H9 (cell line): ENCODE results near the gene MID1. TPM values are rescaled to one million over a fixed set of nuclear protein-coding genes. Genes with fewer than 3 reads are reported as not detected.

Experiments
- DNase-seq: peaks from one replicate; pipeline ENCODE4 v3.0.0-alpha.2; 2017
- H2AFZ ChIP-seq: one replicate; pipeline ENCODE4 v1.6.1; 2013; ENCODE audit warnings: mild to moderate bottlenecking, low read length, control low read depth, moderate library complexity
- H2AK5ac ChIP-seq: 2 replicates; pipeline ENCODE4 v1.6.1; 2013; ENCODE audit warnings: low read length, control low read depth, mixed read lengths; ENCODE audit not compliant: insufficient read length
- H2BK120ac ChIP-seq: one replicate; pipeline ENCODE4 v1.6.1; 2013; ENCODE audit warnings: low read depth, mild to moderate bottlenecking, low read length, control low read depth, inconsistent platforms; ENCODE audit not compliant: poor library complexity, severe bottlenecking
- H2BK12ac ChIP-seq: 2 replicates; pipeline ENCODE4 v1.6.1; 2013; ENCODE audit warnings: low read length, control low read depth, mixed read lengths, low read depth; ENCODE audit not compliant: insufficient read length
- H2BK15ac ChIP-seq: 2 replicates; pipeline ENCODE4 v1.6.1; 2013; ENCODE audit warnings: low read depth, low read length, control low read depth
- H2BK20ac ChIP-seq: one replicate; pipeline ENCODE4 v1.6.1; 2013; ENCODE audit warnings: low read depth, mild to moderate bottlenecking, low read length, control low read depth, inconsistent platforms; ENCODE audit not compliant: poor library complexity, severe bottlenecking
- H2BK5ac ChIP-seq: 2 replicates; pipeline ENCODE4 v1.6.1; 2013; ENCODE audit warnings: low read length, control low read depth, mixed read lengths; ENCODE audit not compliant: insufficient read length
- H3K14ac ChIP-seq: 2 replicates; pipeline ENCODE4 v1.6.1; 2013; ENCODE audit warnings: low read length, control low read depth; ENCODE audit not compliant: insufficient read depth
- H3K18ac ChIP-seq: 2 replicates; pipeline ENCODE4 v1.6.1; 2013; ENCODE audit warnings: low read depth, mild to moderate bottlenecking, mixed read lengths, low read length, control low read depth; ENCODE audit not compliant: insufficient read length
- H3K23ac ChIP-seq: 2 replicates; pipeline ENCODE4 v1.6.1; 2013; ENCODE audit warnings: low read length, control low read depth, mixed read lengths, low read depth; ENCODE audit not compliant: insufficient read length
- H3K23me2 ChIP-seq: 2 replicates; pipeline ENCODE4 v1.6.1; 2013; ENCODE audit warnings: low read depth, mild to moderate bottlenecking, mixed read lengths, low read length, control low read depth; ENCODE audit not compliant: insufficient read length, poor library complexity, severe bottlenecking
- H3K27ac ChIP-seq: 2 replicates; pipeline ENCODE4 v1.5.1; 2013; ENCODE audit warnings: low read length, control low read depth, mixed read lengths, low read depth; ENCODE audit not compliant: insufficient read length
- H3K27me3 ChIP-seq: 2 replicates; pipeline ENCODE4 v1.6.1; 2013; ENCODE audit warnings: low read length, control low read depth, inconsistent platforms; ENCODE audit not compliant: insufficient read depth
- H3K4ac ChIP-seq: 2 replicates; pipeline ENCODE4 v1.6.1; 2013; ENCODE audit warnings: low read depth, mild to moderate bottlenecking, control low read depth, inconsistent platforms, low read length, moderate library complexity
- H3K4me1 ChIP-seq: 2 replicates; pipeline ENCODE4 v1.6.1; 2013; ENCODE audit warnings: low read length, control low read depth, inconsistent platforms; ENCODE audit not compliant: insufficient read depth
- H3K4me2 ChIP-seq: 2 replicates; pipeline ENCODE4 v1.6.1; 2013; ENCODE audit warnings: low read length, control low read depth, mixed read lengths; ENCODE audit not compliant: insufficient read length, insufficient read depth
- H3K56ac ChIP-seq: 2 replicates; pipeline ENCODE4 v1.6.1; 2013; ENCODE audit warnings: low read depth, mild to moderate bottlenecking, mixed read lengths, low read length, control low read depth; ENCODE audit not compliant: insufficient read length
- H3K79me1 ChIP-seq: 2 replicates; pipeline ENCODE4 v1.6.1; 2013; ENCODE audit warnings: low read depth, mild to moderate bottlenecking, moderate library complexity, low read length, control low read depth, inconsistent platforms; ENCODE audit not compliant: insufficient read depth, poor library complexity, severe bottlenecking
- H3K79me2 ChIP-seq: 2 replicates; pipeline ENCODE4 v1.6.1; 2013; ENCODE audit warnings: low read length, control low read depth, inconsistent platforms; ENCODE audit not compliant: insufficient read depth
- H3K9ac ChIP-seq: 2 replicates; pipeline ENCODE4 v1.6.1; 2013; ENCODE audit warnings: low read length, control low read depth, mixed read lengths; ENCODE audit not compliant: insufficient read length; ENCODE audit errors: extremely low read depth
- H3K9me3 ChIP-seq: one replicate; pipeline ENCODE4 v1.6.1; 2013; ENCODE audit warnings: low read depth, low read length, inconsistent platforms; ENCODE audit not compliant: control insufficient read depth
- H3T11ph ChIP-seq: one replicate; pipeline ENCODE4 v1.6.1; 2013; ENCODE audit warnings: mild to moderate bottlenecking, low read length, control low read depth, inconsistent platforms
- H4K20me1 ChIP-seq: one replicate; pipeline ENCODE4 v1.6.1; 2013; ENCODE audit not compliant: control insufficient read depth, insufficient read length, insufficient read depth
- H4K5ac ChIP-seq: 2 replicates; pipeline ENCODE4 v1.6.1; 2013; ENCODE audit warnings: low read depth, mild to moderate bottlenecking, mixed read lengths, low read length, control low read depth; ENCODE audit not compliant: insufficient read length
- H4K8ac ChIP-seq: replicated peaks from 2 replicates; pipeline ENCODE4 v1.6.1; 2013; ENCODE audit warnings: low read length, control low read depth, mixed read lengths, low read depth; ENCODE audit not compliant: insufficient read length
- H4K91ac ChIP-seq: 2 replicates; pipeline ENCODE4 v1.6.1; 2013; ENCODE audit warnings: low read depth, mild to moderate bottlenecking, moderate library complexity, mixed read lengths, low read length, control low read depth; ENCODE audit not compliant: insufficient read length
- H3K27ac Mint-ChIP-seq, 3 experiments: 2 replicates in 2 of 3; 3 replicates in 1 of 3; pipeline ENCODE4 v1.8.0; 2020 to 2021; ENCODE audit warnings: mixed read lengths in 3 of 3, mild to moderate bottlenecking in 1 of 3, moderate library complexity in 1 of 3
- H3K27me3 Mint-ChIP-seq: 2 replicates; pipeline ENCODE4 v1.8.0; 2021; ENCODE audit warnings: low read depth, mild to moderate bottlenecking, moderate library complexity, mixed read lengths
- H3K36me3 Mint-ChIP-seq, 3 experiments: 2 replicates in 2 of 3; 3 replicates in 1 of 3; pipeline ENCODE4 v1.8.0; 2020 to 2021; ENCODE audit warnings: low read depth in 3 of 3, mixed read lengths in 3 of 3; ENCODE audit not compliant: insufficient read depth in 1 of 3
- H3K4me1 Mint-ChIP-seq, 2 experiments: 2 replicates each; pipeline ENCODE4 v1.8.0; 2020; ENCODE audit warnings: mixed read lengths in 2 of 2
- H3K4me3 Mint-ChIP-seq, 2 experiments: 2 replicates in 1 of 2; 3 replicates in 1 of 2; pipeline ENCODE4 v1.8.0; 2020 to 2021; ENCODE audit warnings: mild to moderate bottlenecking in 2 of 2, mixed read lengths in 2 of 2, moderate library complexity in 1 of 2
- H3K9me3 Mint-ChIP-seq, 2 experiments: 2 replicates in 1 of 2; 3 replicates in 1 of 2; pipeline ENCODE4 v1.8.0; 2020; ENCODE audit warnings: mild to moderate bottlenecking in 2 of 2, mixed read lengths in 2 of 2, moderate library complexity in 1 of 2
- CTCF ChIP-seq: fragments of 200-600 bp; sonication (generic); conservative IDR thresholded peaks from 3 replicates; pipeline ENCODE4 v1.8.0; 2021; ENCODE audit warnings: antibody characterized with exemption, mild to moderate bottlenecking
- WGBS: extraction: QIAGEN DNeasy Blood & Tissue Kit; methylation state at CpG from one replicate; pipeline ENCODE4 v1.1.7; 2013; ENCODE audit warnings: missing lambda C conversion rate, low lambda C conversion rate, mixed read lengths; ENCODE audit not compliant: insufficient read length; ENCODE audit errors: extremely low coverage; 5-methylcytosine and 5-hydroxymethylcytosine counted together
- total RNA-seq: library from RNA; stranded (reverse); gene quantifications from 2 replicates; pipeline ENCODE4 v1.2.1, GENCODE V29; 2021

MID1 gene
- total RNA-seq, 1 experiment from 2014 or later = 32.9 TPM

- DNase-seq = no peak
- Mint-ChIP-seq H3K27me3 (peaks cover 2% of the 10 kb centered on the region; the same call in 1 of the 2 replicates), H3K4me1 (peaks cover 43 to 56% of the 10 kb centered on the region in 2 experiments), H3K36me3 (peaks cover 0 to 9% (median 6%) of the 10 kb centered on the region in 3 experiments; a peak in 3 of 7 replicates), H3K9me3 (peaks cover 35 to 37% of the 10 kb centered on the region in 2 experiments), H3K4me3 (peak overlapping the region; percentile 85 to 98), H3K27ac (peak overlapping the region in 2 of 3 experiments; percentile 68 to 91; a peak in 4 of 7 replicates)
- H3K23me2 ChIP-seq = peaks cover 8% of the 10 kb centered on the region
- H4K91ac ChIP-seq = no peak overlapping the region
- no peak overlapping the region for H2BK120ac ChIP-seq
- H3K79me2 ChIP-seq = peaks cover 37% of the 10 kb centered on the region; the same call in 1 of the 2 replicates
- no peak overlapping the region for H3K27ac ChIP-seq
- no peak for TF ChIP-seq CTCF
- peaks cover 4% of the 10 kb centered on the region for H3K9me3 ChIP-seq
- no peak overlapping the region for H2BK20ac ChIP-seq
- H2BK5ac ChIP-seq = no peak overlapping the region
- no peak overlapping the region for H4K5ac ChIP-seq
- no peak overlapping the region for H3K4ac ChIP-seq
- H3K23ac ChIP-seq = no peak overlapping the region
- H2BK15ac ChIP-seq = no peak overlapping the region
- no peak overlapping the region for H2AK5ac ChIP-seq
- no peak overlapping the region for H3T11ph ChIP-seq
- no peak overlapping the region for H2AFZ ChIP-seq
- no peak overlapping the region for H2BK12ac ChIP-seq
- H4K8ac ChIP-seq = no peak overlapping the region
- no peaks in the 10 kb centered on the region for H4K20me1 ChIP-seq
- peak overlapping the region; percentile 89 for H3K4me2 ChIP-seq
- H3K27me3 ChIP-seq = no peaks in the 10 kb centered on the region
- H3K18ac ChIP-seq = no peak overlapping the region
- WGBS = no CpG with 5 or more reads among the region's 13 CpGs
- H3K56ac ChIP-seq = no peak overlapping the region
- H3K9ac ChIP-seq = peak overlapping the region; percentile 83
- peaks cover 9% of the 10 kb centered on the region; the same call in 1 of the 2 replicates for H3K4me1 ChIP-seq
- H3K14ac ChIP-seq = peak overlapping the region; percentile 27; the same call in 1 of the 2 replicates
- H3K79me1 ChIP-seq = no peaks in the 10 kb centered on the region
Measured at GRCh38 chrX:10618961-10619360, 1.4 kb downstream of the MID1 start.
